HG03521 (cell line): Measurements from ENCODE around the gene EPN2.

ENCODE experiments used
- ATAC-seq: cut with Tn5 transposase; IDR thresholded peaks from one replicate; pipeline ENCODE4 v1.9.1; 2021; ENCODE audit warnings: mild to moderate bottlenecking, moderate library complexity; ENCODE audit not compliant: unreplicated experiment

Gene EPN2

DNA sequence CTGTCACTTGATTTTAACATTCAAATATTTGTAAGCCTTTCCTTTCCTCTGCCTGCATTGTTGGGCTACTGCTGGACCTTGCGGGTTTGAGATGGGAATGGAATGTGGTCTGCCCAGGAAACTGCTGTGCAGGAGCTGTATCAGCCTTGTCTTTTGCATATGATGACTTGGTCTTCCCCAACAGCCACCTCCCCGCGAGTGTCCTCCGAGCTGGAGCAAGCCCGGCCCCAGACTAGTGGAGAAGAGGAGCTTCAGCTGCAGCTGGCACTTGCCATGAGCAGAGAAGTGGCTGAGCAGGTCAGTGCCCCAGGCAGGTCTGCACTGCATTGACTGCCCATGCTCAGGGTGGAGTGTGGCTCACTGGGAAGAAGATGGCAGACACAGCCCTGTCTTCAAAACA, 72.5 kb downstream of the EPN2 start:
- ATAC-seq: no peak

DNA sequence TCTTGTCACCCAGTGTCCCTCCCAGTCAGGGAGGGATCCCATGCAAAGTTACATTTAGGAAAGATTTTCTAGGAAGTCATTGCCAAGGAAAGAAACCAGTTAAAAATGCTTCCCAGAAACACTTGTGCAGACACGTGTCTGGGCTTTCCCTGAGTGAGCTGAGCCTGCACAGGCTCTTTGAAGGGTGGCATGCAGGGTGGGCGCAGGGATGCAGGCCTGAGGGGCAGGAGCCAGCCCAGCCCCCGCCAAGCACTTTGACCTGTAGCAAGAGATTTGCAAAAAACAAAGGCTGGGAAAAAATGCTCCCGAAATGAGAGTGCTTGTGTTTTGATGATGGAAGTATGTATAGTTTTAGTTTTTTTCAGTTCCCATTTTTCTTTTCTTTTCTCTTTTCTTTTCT, 73.0 kb downstream of the EPN2 start:
- ATAC-seq: no peak

DNA sequence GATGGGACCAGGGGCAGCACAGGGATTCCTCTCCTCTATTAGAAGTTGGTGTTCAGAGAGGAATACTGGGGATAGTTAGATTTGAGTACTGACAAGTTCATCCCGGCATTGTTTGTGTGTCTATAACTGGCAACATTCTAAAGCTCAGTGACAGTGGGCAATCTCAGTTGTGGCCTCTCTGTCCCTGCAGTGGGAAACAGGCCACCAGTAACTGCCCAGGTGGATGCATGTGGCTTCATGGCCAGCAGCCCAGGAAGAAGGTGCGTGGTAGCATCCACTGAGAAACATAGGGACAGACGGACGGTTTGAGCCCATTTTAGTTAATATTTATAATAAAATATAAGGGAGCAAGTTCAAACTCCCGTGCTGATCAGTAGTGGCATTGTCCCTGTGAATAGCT, 73.8 kb downstream of the EPN2 start:
- no peak for ATAC-seq

DNA sequence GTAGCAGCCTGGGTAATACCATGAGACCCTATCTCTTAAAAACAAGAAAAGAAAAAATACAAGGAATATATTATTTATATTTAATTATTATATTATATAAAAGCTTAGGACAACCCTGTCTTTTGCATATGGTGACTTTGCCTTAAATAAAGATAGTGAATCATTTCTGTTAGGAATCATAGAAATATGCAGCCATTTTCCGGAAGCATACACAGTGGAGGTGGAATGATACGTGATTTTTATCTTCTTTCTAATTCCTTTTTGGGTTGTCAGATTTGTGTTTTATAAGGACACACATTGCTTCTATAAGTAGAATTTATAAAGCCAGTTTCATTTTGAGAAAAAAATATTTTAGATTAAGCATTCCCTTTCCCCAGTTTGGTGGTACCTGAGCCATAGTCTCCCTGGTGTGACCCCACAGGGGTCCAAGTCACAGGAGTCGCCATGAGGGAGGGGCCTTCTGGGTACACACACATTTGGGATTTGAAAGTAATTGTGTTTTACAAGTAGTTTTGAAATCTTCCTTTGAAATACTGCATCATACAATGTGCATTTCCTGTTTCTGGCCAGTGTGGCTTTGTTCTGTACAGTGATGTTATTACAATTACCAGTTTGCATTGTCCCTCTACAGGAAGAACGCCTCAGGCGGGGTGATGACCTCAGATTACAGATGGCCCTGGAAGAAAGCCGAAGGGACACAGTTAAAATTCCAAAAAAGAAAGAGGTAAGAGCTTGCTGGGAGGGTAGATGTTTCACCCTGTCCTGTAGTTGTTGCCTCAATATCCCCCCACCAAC, 74.5 kb downstream of the EPN2 start:
- ATAC-seq: no peak

DNA sequence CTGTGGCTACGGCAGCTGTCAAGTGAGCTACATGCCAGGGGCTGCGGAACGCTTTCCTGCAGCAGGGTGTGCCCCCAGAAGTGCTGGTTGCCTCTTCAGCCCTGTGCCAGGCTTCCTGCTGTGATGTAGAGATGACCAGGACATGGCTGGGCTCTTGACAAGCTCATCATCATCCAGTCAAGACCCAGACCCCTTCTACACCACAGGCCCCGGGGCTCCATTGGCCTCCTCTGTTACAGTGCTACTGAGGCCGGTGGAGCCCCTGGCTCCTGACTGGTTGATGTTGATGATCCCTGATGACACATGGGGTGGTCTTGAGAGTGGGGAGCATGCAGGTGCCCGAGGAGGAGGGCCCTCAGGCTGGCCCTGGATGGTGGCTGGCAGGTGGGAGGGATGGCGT, 75.2 kb downstream of the EPN2 start:
- no peak for ATAC-seq

DNA sequence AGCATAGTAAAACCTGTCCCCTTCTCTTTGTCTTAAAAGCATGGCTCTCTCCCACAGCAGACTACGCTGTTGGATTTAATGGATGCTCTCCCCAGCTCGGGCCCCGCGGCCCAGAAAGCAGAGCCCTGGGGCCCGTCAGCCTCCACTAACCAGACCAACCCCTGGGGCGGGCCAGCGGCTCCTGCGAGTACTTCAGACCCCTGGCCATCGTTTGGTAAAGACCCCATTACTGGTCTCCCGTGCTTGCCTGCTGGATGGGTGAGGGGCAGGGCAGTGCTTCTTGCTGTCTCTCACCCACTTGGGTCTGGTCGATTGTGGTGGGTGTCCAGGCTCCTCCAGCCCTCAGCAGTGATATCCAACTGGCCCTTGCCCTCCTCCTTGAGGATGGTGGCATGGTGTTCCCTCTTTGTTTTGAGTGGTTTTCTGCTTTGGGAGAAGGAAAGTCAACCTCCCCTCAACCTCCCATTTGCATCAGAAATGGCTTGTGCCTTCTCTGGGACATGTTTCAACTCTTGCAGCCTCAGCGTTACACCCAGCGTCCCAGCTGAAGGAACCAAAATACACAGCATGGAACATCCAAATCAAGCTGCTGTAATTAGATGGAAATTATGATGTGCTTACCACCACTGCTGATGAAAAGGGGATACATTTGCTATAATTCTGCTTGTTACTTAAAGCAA, 76.0 kb downstream of the EPN2 start:
- no peak for ATAC-seq

DNA sequence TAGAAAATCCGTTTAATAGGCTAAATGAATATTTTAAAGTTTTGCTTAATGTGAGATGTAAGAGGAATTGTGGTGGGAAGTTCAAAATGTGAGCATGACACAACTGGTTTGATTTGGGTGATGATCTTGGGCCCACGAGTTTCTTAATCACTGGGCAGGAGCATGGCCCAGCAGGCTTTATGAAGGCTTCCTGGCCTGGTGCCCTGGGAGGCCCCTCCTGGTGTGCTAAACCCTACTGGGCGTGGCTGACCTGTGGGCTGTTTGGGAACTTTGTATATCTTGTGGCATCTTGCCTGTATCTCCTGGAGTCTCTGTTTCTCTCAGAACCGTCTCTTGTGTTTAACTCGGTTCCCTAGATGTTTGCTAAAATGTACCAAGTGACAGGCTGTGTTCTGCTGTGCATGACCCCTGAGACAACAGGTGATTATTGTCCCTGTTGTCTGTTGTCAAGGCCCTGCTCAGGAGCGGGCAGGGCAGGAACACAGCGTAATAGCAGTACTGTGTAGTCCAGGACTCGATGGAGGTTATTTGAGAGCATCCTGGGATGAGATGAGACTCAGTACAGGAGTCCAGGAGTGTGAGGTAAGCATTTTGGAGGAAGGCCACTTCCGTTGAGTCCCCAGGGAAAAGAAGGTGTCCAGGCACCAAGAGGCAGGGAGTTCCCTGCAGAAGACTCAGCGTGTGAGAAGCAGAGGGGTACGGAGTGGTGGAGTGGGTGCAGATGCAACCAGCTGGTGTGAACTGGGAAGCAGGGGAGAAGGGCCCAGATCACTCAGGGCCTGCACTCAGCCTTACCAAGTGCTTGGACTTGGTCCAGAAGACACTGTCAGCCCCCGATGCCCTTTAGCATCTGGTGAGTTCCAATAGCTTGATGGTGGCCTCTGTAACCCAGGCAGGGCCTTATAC, 76.8 kb downstream of the EPN2 start:
- no peak for ATAC-seq

DNA sequence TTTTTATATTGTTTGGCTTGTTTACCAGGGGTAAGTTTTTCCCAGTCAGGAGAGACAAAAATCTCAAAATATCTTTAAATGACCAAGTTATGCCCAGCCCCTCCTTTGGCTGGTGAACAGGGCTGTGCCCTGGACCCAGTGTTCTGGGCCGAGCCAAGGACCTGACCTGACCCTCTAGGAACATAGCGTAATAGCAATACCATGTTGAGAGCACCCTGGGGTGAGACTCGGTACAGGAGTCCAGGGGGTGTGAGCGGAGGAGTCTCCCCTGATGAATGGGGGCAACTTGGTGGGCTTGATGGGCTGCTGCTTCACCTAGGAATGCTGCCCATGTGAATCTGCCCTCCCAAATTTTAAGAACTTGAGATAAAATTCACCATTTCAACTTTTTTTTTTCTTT, 77.9 kb downstream of the EPN2 start:
- ATAC-seq: no peak

DNA sequence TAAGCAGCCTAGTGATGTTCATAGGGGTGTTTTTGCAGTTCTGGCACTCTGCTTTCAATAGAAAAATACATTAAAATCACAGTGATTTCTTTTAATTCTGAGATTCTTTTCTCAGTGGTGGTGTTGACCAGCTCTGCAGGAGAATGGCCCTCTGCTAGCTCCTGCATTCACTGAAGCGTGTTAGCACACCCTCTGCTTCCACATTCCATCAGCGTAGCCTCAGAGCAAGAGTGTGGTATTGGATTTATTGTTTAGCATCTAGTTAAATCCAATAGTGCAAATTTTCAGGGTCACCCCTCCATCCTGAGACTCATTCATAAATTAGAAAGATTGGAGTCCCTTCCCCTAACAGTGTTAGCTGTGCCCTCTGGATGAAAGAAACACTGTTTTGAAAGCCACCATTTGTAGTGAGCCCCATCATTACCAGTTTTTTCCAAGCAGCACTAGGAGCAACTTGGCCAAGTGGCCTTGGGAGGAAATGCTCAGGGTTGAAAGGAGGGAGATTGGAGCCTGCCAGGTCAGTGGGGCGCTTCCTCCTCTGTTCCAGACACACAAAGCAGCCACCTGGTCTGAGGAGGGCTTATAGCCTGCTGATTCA, 79.7 kb downstream of the EPN2 start:
- no peak for ATAC-seq

DNA sequence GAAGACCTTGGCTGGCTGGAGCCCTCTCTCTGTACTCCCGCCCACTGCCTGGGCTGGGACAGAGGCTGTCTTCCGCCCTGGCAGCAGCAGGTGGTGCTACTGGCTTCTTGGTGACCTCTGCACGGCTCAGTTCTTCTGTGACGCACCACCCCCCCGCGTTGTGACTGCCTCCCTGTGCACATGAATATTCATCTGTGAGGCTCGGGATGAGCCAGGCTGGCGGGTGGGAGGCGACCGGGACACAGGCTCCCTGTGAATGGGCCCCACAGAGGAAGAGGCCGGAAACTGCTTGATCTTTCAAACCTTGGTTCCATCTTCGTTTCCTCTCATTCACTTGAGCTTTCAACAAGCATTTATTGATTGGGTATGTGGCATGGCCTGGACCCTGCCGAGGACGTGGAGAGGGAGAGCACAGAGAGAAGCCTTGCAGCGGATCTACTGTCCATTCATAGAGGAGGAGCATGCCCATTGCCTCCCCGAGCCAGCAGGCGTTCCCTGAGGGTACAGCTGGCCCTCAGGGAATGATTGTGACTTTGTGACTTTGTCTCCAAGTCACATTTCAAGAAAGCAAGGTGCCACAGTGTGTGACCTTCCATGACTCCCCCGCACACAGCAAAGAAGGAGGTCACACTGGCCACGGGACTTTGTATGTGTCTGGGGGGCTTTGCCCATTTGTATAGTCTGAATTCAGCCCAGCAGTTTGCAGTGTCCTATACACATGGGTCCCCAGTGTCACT, 80.4 kb downstream of the EPN2 start:
- peak; percentile 58 for ATAC-seq

DNA sequence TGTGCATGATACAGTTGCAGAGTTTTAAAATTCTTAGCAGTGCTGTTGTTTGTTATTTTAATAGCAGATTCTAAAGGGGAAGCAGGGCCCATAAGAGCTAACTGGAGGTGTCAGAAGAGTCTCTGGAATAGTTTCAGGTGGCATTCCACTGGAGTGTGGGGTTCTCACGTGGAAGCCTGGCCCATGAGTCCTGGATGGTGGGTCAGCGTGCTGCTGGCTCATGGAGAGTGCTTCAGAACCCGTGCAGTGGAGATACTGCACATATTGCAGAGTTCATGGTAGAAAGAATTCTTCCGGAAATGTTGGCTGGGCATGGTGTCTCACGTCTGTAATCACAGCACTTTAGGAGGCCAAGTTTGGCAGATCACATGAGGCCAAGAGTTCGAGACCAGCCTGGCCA, 81.4 kb downstream of the EPN2 start:
- no peak for ATAC-seq

DNA sequence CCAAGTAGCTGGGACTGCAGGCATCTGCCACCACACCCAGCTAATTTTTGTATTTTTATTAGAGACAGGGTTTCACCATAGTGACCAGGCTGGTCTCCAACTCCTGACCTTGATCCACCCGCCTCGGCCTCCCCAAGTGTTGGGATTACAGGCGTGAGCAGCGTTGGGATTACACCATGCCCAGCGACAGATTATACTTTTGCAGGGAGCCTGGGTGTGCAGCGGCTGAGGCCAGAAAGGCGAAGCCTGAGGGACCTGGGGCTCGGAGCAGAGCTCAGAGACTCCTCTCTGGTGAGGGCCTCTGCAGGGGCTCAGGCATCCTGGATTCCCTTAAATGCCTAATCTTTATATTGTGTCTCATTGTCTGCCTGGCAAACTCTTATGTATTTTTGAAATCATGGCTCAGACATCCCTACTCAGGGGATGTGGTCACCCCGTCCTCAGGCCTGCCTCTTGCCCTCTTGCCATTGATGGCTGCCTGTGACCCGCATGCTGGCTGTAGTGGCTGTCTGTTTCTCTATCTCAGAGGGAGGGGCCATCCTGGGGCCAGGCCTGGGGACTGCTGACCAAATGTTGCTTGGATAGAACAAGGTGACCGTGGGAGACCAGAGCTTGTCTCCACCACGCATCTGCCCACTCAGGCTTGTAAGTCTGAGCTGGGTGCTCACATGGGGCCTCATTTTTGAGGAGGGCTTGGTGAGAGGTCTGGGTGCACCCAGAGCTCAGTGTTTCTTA, 82.8 kb downstream of the EPN2 start:
- ATAC-seq: no peak

DNA sequence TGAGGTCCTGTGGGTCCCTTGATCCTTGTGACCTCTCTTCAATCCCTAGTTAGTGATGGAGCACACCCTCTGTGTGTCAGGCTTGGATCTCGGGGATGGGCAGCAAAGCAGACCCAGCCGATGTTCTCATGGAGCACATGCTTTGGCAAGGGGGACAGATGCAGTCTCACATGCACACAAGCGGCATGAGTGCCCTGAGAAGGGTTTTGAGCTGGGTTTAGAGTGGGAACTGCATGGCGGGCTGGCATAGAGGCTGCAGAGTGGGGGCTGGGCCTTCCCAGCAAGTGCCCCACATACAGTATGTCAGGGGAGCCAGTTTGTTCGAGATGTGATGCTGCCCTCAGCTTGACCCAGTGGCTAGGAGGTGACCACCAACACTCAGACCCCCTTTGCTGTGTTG, 83.7 kb downstream of the EPN2 start:
- no peak for ATAC-seq

DNA sequence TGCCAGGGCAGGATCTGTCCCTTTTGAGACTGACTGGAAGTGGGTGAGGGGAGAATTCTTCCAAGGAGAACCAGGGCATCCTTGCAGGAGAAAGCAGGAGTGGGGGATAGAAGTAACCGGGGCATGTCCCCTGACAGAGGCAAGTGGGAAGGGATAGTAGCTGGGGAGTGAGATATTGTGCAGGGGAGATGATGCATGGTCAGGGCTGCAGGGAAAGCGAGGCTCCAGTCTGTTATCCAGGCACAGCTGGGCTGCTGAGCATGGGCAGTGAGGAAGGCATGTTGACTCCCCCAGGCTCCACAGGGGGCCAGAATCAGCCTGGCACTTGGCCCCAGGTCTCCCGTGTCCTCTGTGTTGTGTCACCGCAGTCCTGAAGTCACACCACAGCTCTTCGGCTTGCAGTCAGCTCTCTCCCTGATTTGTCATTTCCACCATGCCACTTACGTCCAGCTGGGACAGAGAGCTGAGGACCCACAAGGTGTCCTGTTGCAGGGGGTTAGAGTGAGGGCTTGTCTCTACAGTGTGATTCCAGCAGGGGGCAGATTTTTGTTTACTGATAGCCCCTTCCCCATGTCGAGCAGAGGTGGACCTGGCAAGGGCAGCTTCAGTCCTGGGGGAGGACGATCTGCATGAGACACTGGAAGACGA, 84.4 kb downstream of the EPN2 start:
- no peak for ATAC-seq

DNA sequence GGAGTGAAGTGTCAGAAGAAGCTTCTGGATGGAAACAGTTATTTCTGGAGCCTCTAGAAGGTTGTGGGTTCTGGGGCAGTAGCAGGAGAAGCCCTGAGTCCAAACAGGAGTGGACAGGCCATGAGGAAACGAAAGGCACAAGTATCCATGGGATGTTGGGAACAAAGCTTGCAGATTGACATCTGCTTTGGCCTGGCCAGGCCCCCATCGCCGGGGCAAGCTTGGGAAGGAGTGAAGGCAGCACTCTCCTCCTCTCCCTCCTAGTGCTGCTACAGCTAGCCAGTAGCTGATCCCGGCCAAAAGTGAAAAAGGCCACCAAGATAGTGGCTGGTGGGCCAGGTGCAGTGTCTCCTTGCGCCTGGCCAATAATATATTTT, 85.0 kb downstream of the EPN2 start:
- ATAC-seq: no peak

DNA sequence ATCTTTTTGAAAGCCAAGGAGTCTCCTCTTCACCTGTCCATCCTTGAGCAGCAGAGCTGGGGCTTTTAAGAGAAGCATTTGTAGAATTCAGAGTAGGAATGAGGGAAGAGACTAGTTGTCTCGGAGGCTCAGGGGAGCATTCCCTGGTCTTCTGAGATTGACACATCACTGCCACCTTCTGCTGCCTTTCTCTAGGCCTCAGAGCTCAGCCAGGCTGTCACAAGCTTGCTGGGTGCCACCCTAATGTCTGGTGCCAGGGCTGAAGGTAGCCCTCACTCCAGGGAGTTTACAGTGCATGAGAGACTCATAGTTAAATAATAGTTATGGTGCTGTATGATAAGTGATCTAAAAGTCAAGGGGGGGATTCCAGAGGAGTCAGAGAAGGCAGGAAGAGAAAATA, 85.7 kb downstream of the EPN2 start:
- no peak for ATAC-seq

DNA sequence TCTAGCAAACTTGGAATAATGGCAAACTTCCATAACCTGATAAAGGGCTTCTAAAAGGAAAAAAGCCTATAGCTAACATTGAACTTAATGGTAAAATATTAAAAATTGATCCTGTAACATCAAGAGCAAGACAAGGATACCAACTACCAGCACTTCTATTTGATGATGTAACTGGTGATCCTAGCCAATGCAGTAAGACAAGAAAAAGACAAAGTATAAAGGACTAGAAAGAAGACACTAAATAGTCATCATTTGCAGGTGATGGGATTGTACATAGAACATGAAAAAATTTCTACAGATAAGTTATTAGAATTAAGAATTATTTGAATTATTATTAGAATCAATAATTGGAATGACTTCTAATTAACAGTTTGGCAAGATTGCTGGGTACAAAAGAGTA, 88.4 kb downstream of the EPN2 start:
- no peak for ATAC-seq

DNA sequence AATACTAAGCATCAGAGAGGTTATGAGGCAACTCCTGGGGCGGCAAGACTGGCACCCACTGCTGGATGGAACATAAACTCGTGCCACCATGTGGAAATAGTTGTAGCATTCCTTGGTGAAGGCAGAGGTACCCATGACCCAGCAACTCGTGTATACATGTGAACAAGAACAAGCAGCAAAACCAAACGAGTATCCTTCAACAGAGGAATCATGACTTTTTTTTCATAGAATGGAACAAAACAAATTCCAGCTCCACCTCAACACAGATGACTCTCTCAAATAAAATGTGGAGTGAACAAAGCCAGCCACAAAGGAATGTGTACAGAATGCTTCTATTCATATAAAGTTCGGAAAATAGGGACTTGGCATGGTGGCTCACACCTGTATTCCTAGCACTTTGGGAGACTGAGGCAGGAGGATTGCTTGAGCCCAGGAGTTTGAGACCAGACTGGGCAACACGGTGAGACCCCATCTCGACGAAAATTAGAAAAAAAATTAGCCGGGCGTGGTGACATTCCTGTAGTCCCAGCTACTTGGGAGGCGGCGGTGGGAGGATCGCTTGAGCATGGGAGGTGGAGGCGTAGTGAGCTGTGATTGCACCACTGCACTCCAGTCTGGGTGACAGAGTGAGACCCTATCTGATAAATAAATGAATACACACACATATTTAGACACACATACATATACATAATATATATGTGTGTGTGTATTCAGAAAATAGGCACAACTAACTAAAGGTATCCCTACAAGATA, 90.0 kb downstream of the EPN2 start:
- no peak for ATAC-seq
